ENCODE measurements around the gene MAP3K20.

MAP3K20 gene

GRCh38 chr2:173043897-173044519 is 31.6 kb upstream of the MAP3K20 start:
- no peaks in the 10 kb centered on the region for H3K9me3 Mint-ChIP-seq
- no peaks in the 10 kb centered on the region for H3K27me3 Mint-ChIP-seq
- DNase-seq (ENCODE audit: low spot score in 2 of 2) (no peak), ATAC-seq (ENCODE audit: low read depth) (no peak)
- no peak overlapping the region for H3K4me3 Mint-ChIP-seq
- no peaks in the 10 kb centered on the region for H3K4me1 Mint-ChIP-seq
- H3K36me3 Mint-ChIP-seq, result no peaks in the 10 kb centered on the region
- no peak overlapping the region for H3K27ac Mint-ChIP-seq

GRCh38 chr2:173044686-173045085 is 31.0 kb upstream of the MAP3K20 start:
- Mint-ChIP-seq H3K9me3 (no peaks in the 10 kb centered on the region), H3K4me3 (no peak overlapping the region), H3K36me3 (no peaks in the 10 kb centered on the region), H3K27me3 (no peaks in the 10 kb centered on the region), H3K4me1 (no peaks in the 10 kb centered on the region), H3K27ac (no peak overlapping the region)
- ATAC-seq (ENCODE audit: low read depth) (no peak), DNase-seq (ENCODE audit: low spot score in 2 of 2) (no peak)

- Mint-ChIP-seq H3K9me3 (no peaks in the 10 kb centered on the region), H3K36me3 (no peaks in the 10 kb centered on the region), H3K4me3 (no peak overlapping the region), H3K4me1 (no peaks in the 10 kb centered on the region), H3K27me3 (no peaks in the 10 kb centered on the region), H3K27ac (no peak overlapping the region)
- DNase-seq (ENCODE audit: low spot score in 2 of 2) (no peak), ATAC-seq (ENCODE audit: low read depth) (no peak)
These were observed 30.5 kb upstream of the MAP3K20 start for GRCh38 chr2:173045181-173045580.

DNA sequence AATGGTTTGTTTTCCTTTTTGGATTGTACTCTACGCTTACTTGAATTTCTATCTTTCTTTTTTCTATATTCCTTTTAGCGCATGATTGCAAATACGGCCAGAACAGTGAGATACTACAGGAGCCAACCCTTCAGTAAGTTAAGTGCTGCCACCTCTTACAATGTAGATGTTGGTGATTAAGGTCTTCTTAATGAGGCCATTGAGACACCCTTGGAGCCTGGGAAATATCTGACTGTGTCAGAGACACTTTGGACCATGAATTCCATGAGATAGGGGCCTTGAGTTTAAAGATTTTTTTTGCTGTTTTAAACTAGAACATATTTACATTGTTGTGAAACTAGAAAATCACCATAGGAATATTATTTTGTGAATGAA is 27.1 kb upstream of the MAP3K20 start:
- Mint-ChIP-seq H3K36me3 (no peaks in the 10 kb centered on the region), H3K4me1 (no peaks in the 10 kb centered on the region), H3K27me3 (no peaks in the 10 kb centered on the region), H3K9me3 (no peaks in the 10 kb centered on the region), H3K27ac (no peak overlapping the region), H3K4me3 (no peak overlapping the region)
- DNase-seq (ENCODE audit: low spot score in 2 of 2), result no peak
- no peak for ATAC-seq (ENCODE audit: low read depth)

DNA sequence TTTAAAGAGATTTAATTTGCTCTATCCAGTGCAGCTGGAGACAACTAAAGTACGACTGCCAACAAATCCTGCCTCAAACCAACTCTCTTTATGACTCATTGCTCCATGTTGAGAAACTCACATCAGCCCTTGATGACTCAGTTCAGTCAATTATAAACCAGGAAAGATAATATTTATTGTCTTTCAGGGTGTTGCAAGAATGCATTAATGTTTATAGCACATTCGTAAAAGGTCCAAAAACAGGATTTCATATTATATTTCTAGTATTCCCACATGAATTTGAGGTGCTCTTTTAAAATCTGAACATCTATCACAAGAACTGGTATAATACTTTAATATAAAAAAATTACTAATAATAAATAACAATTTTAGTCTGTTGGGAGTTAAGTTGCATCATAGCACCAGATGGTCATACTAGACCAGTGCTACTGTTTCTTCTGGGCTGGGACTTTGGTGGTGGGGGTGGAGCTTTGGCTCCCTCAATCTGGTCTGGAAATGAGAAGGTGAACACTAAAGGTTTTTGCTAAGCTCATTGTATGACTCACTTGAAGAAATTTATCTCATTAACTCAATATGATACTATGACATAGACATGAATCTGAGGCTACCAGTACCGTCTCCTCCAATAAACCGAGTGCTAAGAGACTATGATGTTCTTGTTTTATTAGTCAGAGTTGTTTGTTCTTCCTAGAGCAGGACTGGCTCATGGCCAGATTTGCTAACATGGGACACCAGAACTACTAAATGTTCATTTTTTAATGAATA is 26.6 kb upstream of the MAP3K20 start:
- Mint-ChIP-seq H3K27ac (no peak overlapping the region), H3K27me3 (no peaks in the 10 kb centered on the region), H3K36me3 (no peaks in the 10 kb centered on the region), H3K9me3 (no peaks in the 10 kb centered on the region), H3K4me1 (no peaks in the 10 kb centered on the region), H3K4me3 (no peak overlapping the region)
- no peak for DNase-seq (ENCODE audit: low spot score in 2 of 2)
- ATAC-seq (ENCODE audit: low read depth), result no peak

GRCh38 chr2:173049831-173050230 is 25.8 kb upstream of the MAP3K20 start:
- Mint-ChIP-seq H3K9me3 (no peaks in the 10 kb centered on the region), H3K27ac (no peak overlapping the region), H3K27me3 (no peaks in the 10 kb centered on the region), H3K4me1 (no peaks in the 10 kb centered on the region), H3K4me3 (no peak overlapping the region), H3K36me3 (no peaks in the 10 kb centered on the region)
- no peak for DNase-seq (ENCODE audit: low spot score in 2 of 2)
- no peak for ATAC-seq (ENCODE audit: low read depth)

DNA sequence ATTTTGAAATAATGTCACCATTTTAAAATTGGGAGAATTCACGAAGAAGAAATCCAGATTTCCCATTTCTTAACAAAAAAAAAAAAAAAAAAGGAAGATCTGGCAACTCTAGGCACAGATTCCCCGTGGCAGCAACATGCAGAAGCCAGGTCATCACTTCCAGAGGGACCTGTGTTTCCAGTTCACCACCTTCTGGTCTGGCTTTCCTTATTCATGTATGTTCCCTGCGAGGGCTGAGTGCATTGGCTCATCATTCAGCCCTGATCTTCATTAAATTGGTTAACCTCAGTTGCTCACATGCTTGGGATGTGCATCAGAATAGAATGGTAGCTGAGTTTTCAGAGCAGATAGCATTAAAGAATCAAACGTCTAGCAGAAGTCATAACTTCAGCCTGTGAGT is 25.0 kb upstream of the MAP3K20 start:
- no peak overlapping the region for H3K27ac Mint-ChIP-seq
- H3K9me3 Mint-ChIP-seq, result no peaks in the 10 kb centered on the region
- DNase-seq (ENCODE audit: low spot score in 2 of 2), result no peak
- H3K4me1 Mint-ChIP-seq, result no peaks in the 10 kb centered on the region
- peaks cover 1% of the 10 kb centered on the region for H3K27me3 Mint-ChIP-seq
- H3K36me3 Mint-ChIP-seq, result no peaks in the 10 kb centered on the region
- ATAC-seq (ENCODE audit: low read depth), result no peak
- H3K4me3 Mint-ChIP-seq, result no peak overlapping the region

DNA sequence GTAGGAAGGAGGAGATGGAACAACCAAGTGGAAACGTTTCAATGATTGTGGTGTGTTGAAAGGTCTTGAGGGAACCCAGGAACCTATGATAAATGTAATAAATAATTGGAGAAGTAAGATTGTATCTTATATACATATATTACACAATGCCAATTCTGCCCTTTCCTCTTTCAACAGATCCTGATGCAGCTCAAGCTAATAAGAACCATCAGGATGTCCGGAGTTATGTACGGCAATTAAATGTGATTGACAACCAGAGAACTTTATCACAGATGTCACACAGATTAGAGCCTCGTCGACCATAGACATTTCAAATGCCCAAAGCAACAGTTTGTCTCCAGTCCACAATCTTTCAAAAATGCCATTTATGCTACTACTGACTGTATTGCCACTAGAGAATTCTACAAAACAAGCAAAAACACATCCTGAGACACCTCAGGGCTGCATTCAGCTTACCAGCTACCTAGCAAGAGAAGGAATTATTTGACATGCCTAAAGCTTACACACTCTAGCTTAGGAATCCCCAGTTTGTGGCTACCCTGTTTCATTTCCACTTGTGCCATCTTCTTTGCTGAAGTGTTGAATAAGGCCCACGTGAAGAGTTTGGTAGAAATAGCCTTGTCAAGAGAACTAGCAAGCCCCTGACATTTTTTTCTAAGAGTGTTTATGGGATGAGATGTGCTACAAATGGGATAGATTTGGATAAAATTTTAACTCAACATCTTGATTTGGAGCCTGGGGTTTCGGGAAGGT is 24.0 kb upstream of the MAP3K20 start:
- Mint-ChIP-seq H3K4me3 (no peak overlapping the region), H3K36me3 (no peaks in the 10 kb centered on the region), H3K27me3 (peaks cover 1% of the 10 kb centered on the region), H3K9me3 (no peaks in the 10 kb centered on the region), H3K27ac (no peak overlapping the region), H3K4me1 (no peaks in the 10 kb centered on the region)
- no peak for DNase-seq (ENCODE audit: low spot score in 2 of 2)
- no peak for ATAC-seq (ENCODE audit: low read depth)

DNA sequence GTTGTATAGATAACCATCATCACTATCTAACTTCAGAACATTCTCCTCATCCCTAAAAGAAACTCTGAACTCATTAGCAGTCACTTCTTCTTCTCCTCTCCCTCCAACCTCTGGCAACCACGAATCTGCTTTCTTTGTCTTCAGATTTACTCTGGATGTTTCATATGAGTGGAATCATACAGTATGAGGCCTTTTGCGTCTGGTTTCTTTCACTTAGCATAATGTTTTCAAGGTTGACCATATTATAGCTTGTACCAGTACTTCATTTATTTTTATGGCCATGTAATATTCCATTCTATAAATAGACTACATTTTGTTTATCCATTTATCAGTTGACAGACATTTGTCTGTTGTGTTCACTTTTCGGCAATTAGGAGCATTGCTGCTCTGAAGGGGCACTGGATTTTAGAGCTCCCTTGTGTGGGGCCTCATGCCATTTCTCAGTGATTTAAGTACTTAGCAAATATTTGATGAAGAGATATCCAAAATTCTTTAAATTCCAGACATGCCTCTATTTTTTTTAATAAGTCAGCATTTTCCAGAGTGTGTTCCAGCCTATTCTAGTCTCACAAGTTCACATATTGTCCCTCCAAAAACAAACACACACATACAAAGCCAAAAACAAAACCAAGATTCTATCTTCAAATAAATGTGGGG is 22.5 kb upstream of the MAP3K20 start:
- Mint-ChIP-seq H3K36me3 (no peaks in the 10 kb centered on the region), H3K4me3 (no peak overlapping the region), H3K27me3 (peaks cover 1% of the 10 kb centered on the region), H3K4me1 (no peaks in the 10 kb centered on the region), H3K27ac (no peak overlapping the region), H3K9me3 (no peaks in the 10 kb centered on the region)
- no peak for DNase-seq (ENCODE audit: low spot score in 2 of 2)
- no peak for ATAC-seq (ENCODE audit: low read depth)

DNA sequence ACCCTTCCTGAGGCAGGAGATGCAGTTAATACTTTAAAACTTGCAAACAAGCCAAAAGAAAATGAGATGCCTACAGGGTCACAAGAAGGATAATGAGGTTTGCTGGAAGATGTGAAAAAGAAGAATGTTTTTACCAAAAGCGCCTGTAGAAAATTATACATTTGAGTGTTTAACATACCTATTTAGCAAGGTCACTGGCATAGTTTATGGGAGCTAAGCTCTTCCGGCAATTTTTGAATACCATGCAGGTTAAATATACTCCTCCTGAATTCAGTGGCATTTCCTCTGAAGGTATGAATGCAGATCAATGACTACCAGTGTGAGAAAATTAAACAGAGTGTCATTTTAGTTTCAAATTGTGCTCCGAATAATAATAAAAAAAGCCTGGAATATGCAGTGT is 21.2 kb upstream of the MAP3K20 start:
- H3K27me3 Mint-ChIP-seq, result peaks cover 1% of the 10 kb centered on the region

GRCh38 chr2:173056705-173057364 is 18.8 kb upstream of the MAP3K20 start:
- Mint-ChIP-seq H3K36me3 (no peaks in the 10 kb centered on the region), H3K4me3 (no peak overlapping the region), H3K27ac (no peak overlapping the region), H3K9me3 (no peaks in the 10 kb centered on the region), H3K27me3 (peaks cover 1% of the 10 kb centered on the region), H3K4me1 (peaks cover 8% of the 10 kb centered on the region)
- ATAC-seq (ENCODE audit: low read depth) (no peak), DNase-seq (ENCODE audit: low spot score in 2 of 2) (no peak)

More for the DNA sequence above, 21.2 kb upstream of the MAP3K20 start:
- no peak overlapping the region for H3K27ac Mint-ChIP-seq
- no peak for ATAC-seq (ENCODE audit: low read depth)
- H3K36me3 Mint-ChIP-seq, result no peaks in the 10 kb centered on the region
- no peaks in the 10 kb centered on the region for H3K9me3 Mint-ChIP-seq
- H3K4me3 Mint-ChIP-seq, result no peak overlapping the region
- H3K4me1 Mint-ChIP-seq, result peaks cover 4% of the 10 kb centered on the region
- no peak for DNase-seq (ENCODE audit: low spot score in 2 of 2)

- no peak overlapping the region for H3K4me3 Mint-ChIP-seq
- ATAC-seq (ENCODE audit: low read depth) (no peak), DNase-seq (ENCODE audit: low spot score in 2 of 2) (no peak)
- H3K9me3 Mint-ChIP-seq, result no peaks in the 10 kb centered on the region
- H3K27ac Mint-ChIP-seq, result no peak overlapping the region
- H3K27me3 Mint-ChIP-seq, result peaks cover 4% of the 10 kb centered on the region
- no peaks in the 10 kb centered on the region for H3K36me3 Mint-ChIP-seq
- H3K4me1 Mint-ChIP-seq, result peaks cover 8% of the 10 kb centered on the region
These were observed 17.5 kb upstream of the MAP3K20 start for GRCh38 chr2:173058097-173058496.

DNA sequence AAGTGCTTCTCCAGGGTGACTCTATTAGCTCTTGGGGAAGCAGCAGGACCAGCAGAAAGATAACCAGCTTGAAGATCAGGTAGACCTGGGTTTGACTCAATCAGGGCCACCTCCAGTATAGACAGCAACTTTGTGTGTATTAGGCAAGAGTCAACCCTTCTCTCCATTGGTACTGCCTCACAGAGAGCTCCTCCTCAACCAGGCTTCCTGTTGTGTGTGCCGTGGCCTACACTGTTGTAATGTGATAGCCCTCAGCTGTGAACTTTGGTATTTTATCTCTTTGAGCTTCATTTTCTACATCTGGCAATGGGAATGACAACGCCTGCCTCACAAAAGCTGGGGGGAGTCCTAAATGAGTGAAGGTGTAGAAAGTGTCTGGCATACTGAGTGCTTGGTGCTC is 17.0 kb upstream of the MAP3K20 start:
- Mint-ChIP-seq H3K27me3 (peaks cover 4% of the 10 kb centered on the region), H3K4me1 (peaks cover 8% of the 10 kb centered on the region), H3K4me3 (no peak overlapping the region), H3K27ac (peak overlapping the region; percentile 4), H3K36me3 (no peaks in the 10 kb centered on the region), H3K9me3 (no peaks in the 10 kb centered on the region)
- DNase-seq (ENCODE audit: low spot score in 2 of 2) (no peak), ATAC-seq (ENCODE audit: low read depth) (no peak)

DNA sequence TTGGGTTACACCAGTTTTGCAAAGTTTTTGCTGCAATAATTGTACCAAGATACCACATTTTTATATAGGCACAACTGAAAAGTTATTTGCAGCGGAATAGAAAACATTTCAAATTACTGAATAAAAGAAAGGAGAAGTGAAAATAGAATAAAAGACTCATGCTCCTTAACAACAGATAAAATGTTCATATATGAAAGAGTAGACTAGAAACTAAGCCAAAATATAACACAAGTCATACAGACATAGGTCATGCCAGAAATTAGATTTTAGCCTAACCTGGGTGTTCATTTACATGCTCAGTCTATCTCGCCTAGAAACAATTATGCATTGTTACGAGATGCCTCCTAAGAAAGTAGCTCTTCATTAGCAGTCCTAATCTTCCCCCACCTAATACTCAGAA is 16.4 kb upstream of the MAP3K20 start:
- H3K9me3 Mint-ChIP-seq, result no peaks in the 10 kb centered on the region
- peak overlapping the region; percentile 4 for H3K27ac Mint-ChIP-seq
- DNase-seq (ENCODE audit: low spot score in 2 of 2) (no peak), ATAC-seq (ENCODE audit: low read depth) (peak; percentile 26)
- H3K27me3 Mint-ChIP-seq, result peaks cover 9% of the 10 kb centered on the region
- peaks cover 8% of the 10 kb centered on the region for H3K4me1 Mint-ChIP-seq
- H3K36me3 Mint-ChIP-seq, result no peaks in the 10 kb centered on the region
- no peak overlapping the region for H3K4me3 Mint-ChIP-seq
